GM12878 (cell line): Measurements from ENCODE around the gene CST6.

Source experiments
- SMAD1 ChIP-seq: fragments of 450-650 bp; IDR thresholded peaks from 2 replicates; pipeline ENCODE4 v1.6.1; 2018; ENCODE audit warnings: mild to moderate bottlenecking, low read depth; ENCODE audit not compliant: partially characterized antibody
- SREBF1 ChIP-seq: IDR thresholded peaks from 2 replicates; pipeline ENCODE4 v1.6.1; 2012; ENCODE audit warnings: mild to moderate bottlenecking, low read length
- SREBF2 ChIP-seq: IDR thresholded peaks from 2 replicates; pipeline ENCODE4 v1.6.1; 2012; ENCODE audit warnings: mild to moderate bottlenecking, low read length
- SRF ChIP-seq, 2 experiments: IDR thresholded peaks; 2 replicates each; pipeline ENCODE4 v1.6.1; 2011; ENCODE audit warnings: low read depth in 2 of 2, low read length in 2 of 2, mild to moderate bottlenecking in 1 of 2, moderate library complexity in 1 of 2
- TBL1XR1 ChIP-seq: IDR thresholded peaks from 2 replicates; pipeline ENCODE4 v1.6.1; 2012; ENCODE audit warnings: low read depth, low read length, improper control_type of control experiment
- ZNF274 ChIP-seq: IDR thresholded peaks from one replicate; pipeline ENCODE4 v1.8.0; 2011; ENCODE audit not compliant: insufficient read length, insufficient read depth

- no peak for TF ChIP-seq ZNF274
- peak; percentile 67 for TF ChIP-seq SREBF2
- peak; percentile 38 for TF ChIP-seq SMAD1
- peak; percentile 89 for TF ChIP-seq SREBF1
- peak; percentile 53; the same call in 1 of the 2 replicates for TF ChIP-seq TBL1XR1
- peak; percentile 52 to 91 for TF ChIP-seq SRF (IDR thresholded peaks at IDR 0.05; ENCODE audit: low read depth in 2 of 2, low read length in 2 of 2)
Observed at GRCh38 chr11:66001942-66002647, 9.7 kb upstream of the CST6 start, which contains the start of the genes BANF1 and EIF1AD.
